CD4-positive, alpha-beta T cell treated with Interleukin-17A for 4 hours (primary cell): ENCODE results near the gene UTRN.

Experiments used
- DNase-seq: peaks from one replicate; pipeline ENCODE4 v3.0.0-alpha.2; 2020; ENCODE audit warnings: mixed read lengths

Gene UTRN

GRCh38 chr6:144314562-144314961, 29.4 kb downstream of the UTRN start:
- no peak for DNase-seq

DNA sequence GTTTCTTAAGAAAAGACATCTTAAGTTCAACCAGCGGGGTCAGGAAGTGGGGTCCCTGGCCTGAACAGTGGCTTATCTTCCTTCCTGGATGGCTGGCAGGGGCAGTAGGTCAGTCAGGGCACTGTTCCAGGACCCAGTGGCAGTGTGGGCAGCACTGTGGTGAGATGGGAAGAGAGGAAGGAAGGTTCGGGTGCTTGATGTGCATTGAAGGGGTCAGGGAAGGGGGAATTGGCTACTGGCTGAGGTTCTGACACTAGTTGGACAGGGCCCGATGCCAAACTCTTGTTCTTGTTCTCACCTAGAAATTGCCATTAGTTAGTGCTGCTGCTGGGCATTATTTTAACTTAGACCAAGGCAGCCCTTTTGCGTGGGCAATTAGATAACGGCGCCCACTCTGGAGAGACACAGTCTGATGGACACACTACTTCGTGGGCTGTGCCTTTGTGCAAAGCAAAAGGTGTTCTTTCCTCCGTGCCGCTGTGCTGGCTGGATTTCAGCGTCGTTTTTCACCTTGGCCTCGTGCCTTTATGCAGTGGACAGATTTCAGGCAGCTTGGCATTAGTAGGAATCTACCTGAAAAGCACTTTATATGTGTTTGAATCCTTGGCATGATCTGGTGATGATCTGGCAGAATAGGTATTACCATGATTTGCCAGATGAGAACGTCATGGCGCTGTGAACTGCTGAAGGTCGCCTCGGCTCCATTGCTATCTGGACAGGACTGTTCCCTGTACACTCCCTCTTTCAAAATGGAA, 30.3 kb downstream of the UTRN start:
- DNase-seq = no peak

GRCh38 chr6:144315981-144316861, 31.1 kb downstream of the UTRN start:
- no peak for DNase-seq

- DNase-seq = no peak
Observed at GRCh38 chr6:144316862-144317195, 31.7 kb downstream of the UTRN start.

DNA sequence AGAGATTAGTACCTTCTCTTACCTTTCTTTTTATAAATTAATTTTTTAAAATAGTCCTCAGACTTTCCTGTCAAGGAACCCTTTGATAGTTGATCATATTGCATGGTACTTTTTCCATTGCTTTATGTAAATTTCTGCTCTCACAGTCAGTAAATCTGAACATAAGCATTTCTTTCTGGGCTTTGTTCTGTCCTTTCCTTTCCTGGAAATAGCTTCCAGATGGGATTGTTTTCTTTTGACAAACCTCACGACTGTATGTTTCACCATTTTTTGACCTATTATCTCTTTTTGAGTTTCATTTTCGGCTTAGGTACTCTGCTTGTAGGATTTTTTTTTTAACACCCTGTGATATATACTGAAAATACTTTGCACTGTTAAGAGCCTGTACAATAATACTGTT, 32.6 kb downstream of the UTRN start:
- no peak for DNase-seq

DNA sequence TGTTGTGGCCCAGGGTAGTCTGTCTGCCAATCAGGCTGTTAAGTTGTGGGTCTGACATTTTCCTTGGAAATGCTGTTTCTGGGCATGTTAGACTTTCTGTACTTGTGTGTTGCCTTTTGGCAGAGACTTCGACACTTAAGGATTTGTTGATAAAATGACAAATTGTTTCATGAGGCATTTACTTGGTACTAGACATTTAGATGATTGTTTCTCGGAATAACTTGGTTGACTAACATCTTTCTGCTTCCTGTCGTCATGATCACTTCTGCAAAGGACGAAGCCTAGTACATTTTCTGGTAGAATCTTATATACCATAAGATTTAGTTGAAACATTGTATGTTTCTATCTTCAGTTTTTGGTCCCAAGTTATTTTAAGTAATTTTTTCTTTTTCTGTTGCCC, 34.1 kb downstream of the UTRN start:
- no peak for DNase-seq

- no peak for DNase-seq
Observed at GRCh38 chr6:144320741-144321140, 35.6 kb downstream of the UTRN start.

GRCh38 chr6:144321839-144322591, 36.9 kb downstream of the UTRN start:
- no peak for DNase-seq

DNA sequence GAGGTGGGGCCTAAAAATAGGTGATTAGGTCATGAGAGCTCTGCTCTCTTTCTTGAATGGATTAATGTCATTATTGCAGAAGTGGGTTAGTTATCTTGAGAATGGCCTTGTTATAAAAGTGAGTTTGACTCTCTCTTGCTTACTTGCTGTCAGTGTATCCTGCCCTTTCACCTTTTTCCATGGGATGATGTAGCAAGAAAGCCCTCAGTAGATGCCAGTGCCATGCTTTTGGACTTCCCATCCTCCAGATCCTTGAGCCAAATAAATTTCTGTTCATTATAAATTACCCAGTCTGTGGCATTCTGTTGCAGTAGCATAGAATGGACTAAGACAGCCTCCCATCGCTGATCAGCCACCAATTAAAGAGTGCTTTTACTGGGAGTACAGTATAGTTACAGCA, 40.1 kb downstream of the UTRN start:
- DNase-seq = no peak

GRCh38 chr6:144326393-144326792, 41.3 kb downstream of the UTRN start:
- DNase-seq = no peak

GRCh38 chr6:144327081-144327480, 41.9 kb downstream of the UTRN start:
- no peak for DNase-seq

DNA sequence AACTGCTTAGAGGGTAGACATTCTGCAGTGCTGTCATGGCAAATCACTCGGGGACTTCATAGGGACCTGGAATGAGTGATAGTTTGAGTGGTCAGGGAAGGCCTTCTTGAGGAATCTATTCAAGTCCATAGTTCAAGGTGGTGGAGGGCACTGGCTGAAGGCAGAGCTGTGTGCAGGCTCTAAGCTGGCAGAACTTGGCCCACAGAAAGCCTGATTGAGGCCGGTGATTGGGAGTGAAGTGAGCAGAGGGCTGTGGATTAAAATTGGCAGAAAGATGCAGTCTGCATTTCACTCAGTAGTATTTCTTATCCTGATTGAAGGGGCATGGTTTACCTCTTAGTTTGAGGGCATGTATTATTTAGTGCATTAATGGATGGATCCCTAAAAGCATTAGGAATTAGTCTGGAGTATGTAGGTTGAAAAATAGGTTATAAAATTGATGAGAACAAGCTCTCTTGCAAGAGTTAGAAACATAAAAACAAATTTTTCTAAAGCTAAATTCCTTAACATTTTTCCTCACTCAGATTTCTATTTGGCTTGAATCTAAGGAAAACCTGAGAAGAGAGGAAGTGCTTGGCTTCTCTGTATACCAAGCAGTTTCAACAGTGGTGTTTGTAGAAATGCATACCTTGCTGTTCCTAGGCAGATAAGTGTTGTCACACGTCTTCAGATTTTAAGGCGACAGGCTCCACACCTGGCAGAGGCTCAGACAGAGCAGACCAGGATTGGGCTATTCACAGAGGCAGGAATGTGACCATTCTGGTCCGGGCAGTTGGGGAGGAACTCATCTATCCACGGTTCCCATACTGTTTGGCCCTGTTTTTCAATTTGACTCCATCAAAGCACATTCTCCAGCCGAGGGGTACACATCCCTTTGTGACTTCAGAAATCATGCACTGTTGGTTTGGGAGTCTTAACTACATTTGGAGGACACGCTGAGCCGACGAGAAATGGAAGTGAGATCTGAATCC, 45.2 kb downstream of the UTRN start:
- no peak for DNase-seq

DNA sequence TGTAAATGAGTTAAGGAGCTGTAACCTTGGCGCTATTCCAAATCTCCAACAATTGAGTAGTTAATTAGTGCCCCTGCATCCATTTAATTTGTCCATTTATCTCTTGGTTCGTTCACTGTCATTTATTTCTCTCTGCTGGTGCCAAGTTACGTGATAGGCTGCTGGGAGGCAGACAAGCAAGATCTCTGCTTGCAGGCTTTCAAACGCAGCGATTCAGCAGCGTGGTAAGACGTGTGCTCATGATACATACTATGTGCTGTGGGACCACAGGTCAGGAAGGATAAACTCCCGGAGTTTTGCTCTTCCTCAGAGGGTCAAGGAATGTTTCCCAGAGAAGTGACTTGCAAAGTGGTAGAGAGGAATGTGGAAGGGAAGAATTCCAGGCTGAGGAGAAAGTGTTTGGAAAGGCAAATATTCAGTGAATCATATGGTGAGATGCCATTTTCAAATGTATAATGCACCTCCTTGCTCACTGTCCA, 46.4 kb downstream of the UTRN start:
- no peak for DNase-seq

DNA sequence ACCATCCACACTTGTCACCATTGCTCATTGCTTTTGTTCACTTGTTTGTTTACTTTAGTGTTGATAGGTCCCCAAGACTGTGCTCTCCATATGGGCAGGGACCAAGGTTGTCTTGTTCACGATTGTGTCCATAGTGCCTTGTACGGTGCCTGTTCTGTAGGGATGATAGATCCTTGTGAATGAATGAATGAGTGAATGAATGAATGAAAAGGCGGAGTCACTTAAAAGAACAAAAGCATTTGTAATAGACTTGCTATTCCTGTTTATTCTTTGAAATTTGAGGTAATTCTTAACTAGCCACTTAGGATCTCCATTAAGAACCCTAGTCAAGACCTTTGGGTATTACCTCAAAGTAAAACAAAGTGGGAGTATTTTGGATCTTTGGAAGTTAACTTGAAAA, 47.0 kb downstream of the UTRN start:
- no peak for DNase-seq

GRCh38 chr6:144334150-144334708, 49.1 kb downstream of the UTRN start:
- DNase-seq = peak; percentile 79
